Measurements from ENCODE around the gene ACACA. TPM values are rescaled to one million over a fixed set of nuclear protein-coding genes. Genes with fewer than 3 reads are reported as not detected.
"Not testable (repeated sequence)": the region's sequence is repeated elsewhere in the genome, so short reads cannot be mapped to it uniquely, and the experiment has no call there.

Gene ACACA
- total and polyA plus RNA-seq, 9 of the 15 experiments (the other 6 are each of a cell fraction or from before 2014, with no cell fraction given), result 35.9 to 135 (median 88.4) TPM

DNA sequence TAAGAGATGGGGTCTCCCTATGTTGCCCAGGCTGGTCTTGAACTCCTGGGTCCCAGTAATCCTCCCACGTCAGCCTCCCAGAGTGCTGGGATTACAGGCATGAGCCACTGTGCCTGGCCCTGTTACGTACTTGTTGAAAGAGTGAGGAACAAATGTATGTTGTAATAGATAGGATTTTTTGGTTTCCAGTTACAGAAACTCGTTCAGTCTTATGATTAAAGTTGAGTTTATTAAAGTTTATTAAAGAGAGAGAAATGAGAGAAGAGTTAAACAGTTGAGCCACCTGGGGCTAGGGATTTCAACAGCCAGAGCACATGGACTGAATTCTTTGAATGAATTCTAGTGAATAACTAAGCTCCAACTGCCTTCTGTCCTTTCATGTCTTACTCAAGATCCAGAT lies 3.7 kb upstream of the ACACA start (continued):
- TF ChIP-seq, protein P1, sequence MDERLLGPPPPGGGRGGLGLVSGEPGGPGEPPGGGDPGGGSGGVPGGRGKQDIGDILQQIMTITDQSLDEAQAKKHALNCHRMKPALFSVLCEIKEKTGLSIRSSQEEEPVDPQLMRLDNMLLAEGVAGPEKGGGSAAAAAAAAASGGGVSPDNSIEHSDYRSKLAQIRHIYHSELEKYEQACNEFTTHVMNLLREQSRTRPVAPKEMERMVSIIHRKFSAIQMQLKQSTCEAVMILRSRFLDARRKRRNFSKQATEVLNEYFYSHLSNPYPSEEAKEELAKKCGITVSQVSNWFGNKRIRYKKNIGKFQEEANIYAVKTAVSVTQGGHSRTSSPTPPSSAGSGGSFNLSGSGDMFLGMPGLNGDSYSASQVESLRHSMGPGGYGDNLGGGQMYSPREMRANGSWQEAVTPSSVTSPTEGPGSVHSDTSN (CRISPR knock-in tag; IDR thresholded peaks at IDR 0.05; ENCODE audit: low read depth), result no peak
- TF ChIP-seq, protein P1 (tag; conservative IDR thresholded peaks at IDR 0.05; ENCODE audit: low read depth), result no peak

DNA sequence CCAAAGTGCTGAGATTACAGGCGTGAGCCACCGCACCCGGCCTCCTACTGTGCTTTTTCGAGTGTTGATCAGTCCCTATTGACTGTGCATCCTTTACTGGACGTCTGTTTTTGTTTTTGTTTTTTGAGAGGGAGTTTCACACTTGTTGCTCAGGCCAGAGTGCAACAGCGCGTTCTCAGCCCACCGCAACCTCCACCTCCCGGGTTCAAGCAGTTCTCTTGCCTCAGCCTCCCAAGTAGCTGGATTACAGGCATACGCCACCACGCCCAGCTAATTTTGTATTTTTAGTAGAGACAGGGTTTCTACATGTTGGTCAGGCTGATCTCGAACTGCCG lies 1.5 kb upstream of the ACACA start:
- Histone ChIP-seq H3K79me2 (ENCODE audit: control insufficient read depth, insufficient read depth, low read length) (peaks cover 44% of the 10 kb centered on the region), H3K4me2 (ENCODE audit: insufficient read depth, low read length) (peak overlapping the region; percentile 4; the same call in 1 of the 2 replicates), H3K36me3 (ENCODE audit: control insufficient read depth, insufficient read depth, low read length) (peaks cover 37% of the 10 kb centered on the region), H3K4me1 (replicated peaks in 1 of 2; ENCODE audit: control insufficient read depth in 2 of 2, insufficient read depth in 2 of 2, low read length in 2 of 2) (peaks cover 15% of the 10 kb centered on the region in 2 experiments; a peak in 3 of 5 replicates), H3K9ac (ENCODE audit: insufficient read depth in 1 of 2, low read depth in 2 of 2, low read length in 2 of 2) (peak overlapping the region in 1 of 2 experiments; percentile 50; a peak in 1 of 4 replicates)
- H3K9me3 ChIP-seq (replicated peaks; ENCODE audit: control insufficient read depth, insufficient read depth, low read depth, low read length); in situ Hi-C loops (cut with MboI); H3K4me3 ChIP-seq; ATAC-seq; FAIRE-seq; DNase-seq (ENCODE audit: extremely low read depth in 1 of 4, low spot score in 3 of 4); CTCF ChIA-PET (ENCODE audit: low intra/inter-chr PET ratio); BruUV-seq (replicated peaks); H3K9me1 ChIP-seq (ENCODE audit: control insufficient read depth, insufficient read depth, low read length); H2AFZ ChIP-seq (ENCODE audit: low read depth, low read length); H4K20me1 ChIP-seq (replicated peaks; ENCODE audit: control insufficient read depth, insufficient read depth, low read length); H3K27ac ChIP-seq (ENCODE audit: extremely low read depth, low read depth, low read length); H3K27me3 ChIP-seq (ENCODE audit: control insufficient read depth in 2 of 2, insufficient read depth in 2 of 2, low read length in 2 of 2): not testable (repeated sequence)
- intact Hi-C loops (cut with micrococcal nuclease), result loop anchor here (5.0 kb wide), 1 partner anchor 79 kb away; the partner anchor contains the start of gene DUSP14
- 77% methylated on average over 13 of the region's 13 CpGs for WGBS (ENCODE audit: insufficient coverage, low coverage, missing lambda C conversion rate)
- POLR2A ChIA-PET, result interaction anchor here (1.0 kb wide), 1 partner anchor 47 kb away, joined by 4 read pairs; no protein-coding TSS in a partner anchor

All from K562 (cell line).